Measurements from ENCODE around the gene CNTNAP5. TPM values are rescaled to one million over a fixed set of nuclear protein-coding genes. Genes with fewer than 3 reads are reported as not detected.

Gene CNTNAP5
- total RNA-seq, 2 experiments from 2014 or later, result not detected

GRCh38 chr2:124798551-124798950 is 773.5 kb downstream of the CNTNAP5 start:
- intact Hi-C loops (cut with micrococcal nuclease), result no loop called here
- ChIA-PET CTCF (interaction anchor here (1.0 kb wide), 1 partner anchor 15 kb away, joined by 3 read pairs; no protein-coding TSS in a partner anchor), POLR2A (no interaction called here)
- Mint-ChIP-seq H3K9me3 (no peaks in the 10 kb centered on the region), H3K4me1 (ENCODE audit: low read depth) (no peaks in the 10 kb centered on the region), H3K4me3 (no peak overlapping the region), H3K36me3 (ENCODE audit: low read depth) (no peaks in the 10 kb centered on the region), H3K27ac (no peak overlapping the region), H3K27me3 (no peaks in the 10 kb centered on the region)
- ATAC-seq (no peak), DNase-seq (no peak)
- TF ChIP-seq CTCF (IDR thresholded peaks at IDR 0.05), result no peak

GRCh38 chr2:124804014-124804940 is 779.2 kb downstream of the CNTNAP5 start:
- ChIA-PET POLR2A (no interaction called here), CTCF (no interaction called here)
- Mint-ChIP-seq H3K4me1 (ENCODE audit: low read depth) (no peaks in the 10 kb centered on the region), H3K27me3 (no peaks in the 10 kb centered on the region), H3K27ac (no peak overlapping the region), H3K4me3 (no peak overlapping the region), H3K36me3 (ENCODE audit: low read depth) (no peaks in the 10 kb centered on the region), H3K9me3 (no peaks in the 10 kb centered on the region)
- ATAC-seq, result no peak
- no peak for DNase-seq
- peak; percentile 63 for TF ChIP-seq CTCF (IDR thresholded peaks at IDR 0.05)
- intact Hi-C loops (cut with micrococcal nuclease), result no loop called here

GRCh38 chr2:124805060-124805459 is 780.0 kb downstream of the CNTNAP5 start:
- H3K4me1 Mint-ChIP-seq (ENCODE audit: low read depth), result no peaks in the 10 kb centered on the region
- intact Hi-C loops (cut with micrococcal nuclease), result no loop called here

GRCh38 chr2:124810132-124810531 is 785.0 kb downstream of the CNTNAP5 start:
- no peaks in the 10 kb centered on the region for H3K27me3 Mint-ChIP-seq
- no peak for ATAC-seq
- DNase-seq, result no peak
- TF ChIP-seq CTCF (IDR thresholded peaks at IDR 0.05), result no peak
- no peak overlapping the region for H3K4me3 Mint-ChIP-seq
- H3K9me3 Mint-ChIP-seq, result peaks cover 3% of the 10 kb centered on the region
- intact Hi-C loops (cut with micrococcal nuclease), result no loop called here
- ChIA-PET POLR2A (no interaction called here), CTCF (interaction anchor here (1.2 kb wide), 1 partner anchor 80 kb away, joined by 3 read pairs; no protein-coding TSS in a partner anchor)
- H3K36me3 Mint-ChIP-seq (ENCODE audit: low read depth), result no peaks in the 10 kb centered on the region
- no peaks in the 10 kb centered on the region for H3K4me1 Mint-ChIP-seq (ENCODE audit: low read depth)
- no peak overlapping the region for H3K27ac Mint-ChIP-seq

More at GRCh38 chr2:124805060-124805459, 780.0 kb downstream of the CNTNAP5 start:
- Mint-ChIP-seq H3K27ac (no peak overlapping the region), H3K4me3 (no peak overlapping the region), H3K9me3 (no peaks in the 10 kb centered on the region), H3K36me3 (ENCODE audit: low read depth) (no peaks in the 10 kb centered on the region), H3K27me3 (no peaks in the 10 kb centered on the region)
- DNase-seq (no peak), ATAC-seq (no peak)
- POLR2A ChIA-PET, result no interaction called here
- CTCF ChIA-PET, result no interaction called here
- TF ChIP-seq CTCF (IDR thresholded peaks at IDR 0.05), result no peak

GRCh38 chr2:124814968-124815745 is 790.1 kb downstream of the CNTNAP5 start:
- ChIA-PET CTCF (no interaction called here), POLR2A (no interaction called here)
- no peak for TF ChIP-seq CTCF (IDR thresholded peaks at IDR 0.05)

More at GRCh38 chr2:124814968-124815745, 790.1 kb downstream of the CNTNAP5 start:
- intact Hi-C loops (cut with micrococcal nuclease), result no loop called here
- Mint-ChIP-seq H3K9me3 (peaks cover 6% of the 10 kb centered on the region), H3K4me1 (ENCODE audit: low read depth) (no peaks in the 10 kb centered on the region), H3K36me3 (ENCODE audit: low read depth) (no peaks in the 10 kb centered on the region), H3K27ac (no peak overlapping the region), H3K4me3 (no peak overlapping the region), H3K27me3 (no peaks in the 10 kb centered on the region)
- no peak for DNase-seq
- ATAC-seq, result no peak

All from activated CD8-positive, alpha-beta T cell treated with anti-CD3 and anti-CD28 coated beads for 36 hours (primary cell).